Inflammatory macrophage treated with lipopolysaccharide for 1 hour (primary cell): ENCODE measurements around the gene MBD3L4.
A peak's percentile ranks its signal among the peaks of the same experiment; 100 is the strongest.
"Not testable (repeated sequence)": the region's sequence is repeated elsewhere in the genome, so short reads cannot be mapped to it uniquely, and the experiment has no call there.

Source experiments
- DNase-seq, 2 donors: peaks; one replicate each; pipeline ENCODE4 v3.0.0-alpha.2; 2020 to 2022

The MBD3L4 gene

GRCh38 chr19:7040079-7040478 is at the start of gene MBD3L4:
MBD3L4 (minus strand) TSS chr19:7040179; CDS start chr19:7040144, 35 bp downstream.
- DNase-seq: not testable (repeated sequence)

- DNase-seq: no peak
These were observed 49.0 kb upstream of the MBD3L4 start for GRCh38 chr19:7088999-7089398.

GRCh38 chr19:7083076-7083956 is 43.3 kb upstream of the MBD3L4 start:
- no peak for DNase-seq

- no peak for DNase-seq
These were observed 38.0 kb upstream of the MBD3L4 start for GRCh38 chr19:7078008-7078407.

DNA sequence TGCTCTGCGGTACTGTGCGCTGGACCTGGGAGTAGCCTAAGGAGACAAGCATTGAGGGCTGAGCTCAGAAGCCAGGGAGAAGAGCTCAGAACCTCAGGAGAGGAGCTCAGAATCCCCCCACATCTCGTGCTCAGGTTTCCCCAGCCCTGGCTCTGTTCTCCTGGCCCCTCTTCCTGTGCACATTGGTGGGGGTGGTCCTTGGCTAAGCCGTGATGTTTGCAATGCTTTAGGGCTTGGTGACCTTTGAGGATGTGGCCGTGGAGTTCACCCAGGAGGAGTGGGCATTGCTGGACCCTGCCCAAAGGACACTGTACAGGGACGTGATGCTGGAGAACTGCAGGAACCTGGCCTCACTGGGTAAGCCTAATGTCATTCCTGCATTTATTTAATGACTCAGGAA is 36.2 kb upstream of the MBD3L4 start:
- DNase-seq: no peak

- DNase-seq: no peak
These were observed 34.8 kb upstream of the MBD3L4 start for GRCh38 chr19:7074705-7075282.

DNA sequence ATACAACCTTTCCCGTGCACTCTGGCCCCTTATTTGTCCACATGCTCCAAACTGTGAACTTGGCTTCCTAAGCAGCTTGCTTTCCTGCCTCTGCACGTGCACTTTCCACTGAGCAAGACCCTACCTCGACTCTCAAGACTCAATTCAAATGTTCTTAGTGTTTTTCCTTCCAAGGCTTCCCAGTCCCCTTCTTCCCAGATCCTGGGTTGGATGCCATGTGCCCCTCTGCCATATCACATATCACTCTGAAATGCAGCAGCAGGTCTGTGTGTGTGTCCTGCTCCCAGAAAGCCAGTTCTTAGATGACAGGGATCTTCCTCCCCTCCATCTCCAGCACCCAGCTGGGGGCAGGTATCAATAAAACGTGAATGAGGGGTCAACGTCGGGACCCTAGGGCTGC is 32.6 kb upstream of the MBD3L4 start:
- no peak for DNase-seq

GRCh38 chr19:7069904-7070226 is 29.9 kb upstream of the MBD3L4 start:
- no peak for DNase-seq

DNA sequence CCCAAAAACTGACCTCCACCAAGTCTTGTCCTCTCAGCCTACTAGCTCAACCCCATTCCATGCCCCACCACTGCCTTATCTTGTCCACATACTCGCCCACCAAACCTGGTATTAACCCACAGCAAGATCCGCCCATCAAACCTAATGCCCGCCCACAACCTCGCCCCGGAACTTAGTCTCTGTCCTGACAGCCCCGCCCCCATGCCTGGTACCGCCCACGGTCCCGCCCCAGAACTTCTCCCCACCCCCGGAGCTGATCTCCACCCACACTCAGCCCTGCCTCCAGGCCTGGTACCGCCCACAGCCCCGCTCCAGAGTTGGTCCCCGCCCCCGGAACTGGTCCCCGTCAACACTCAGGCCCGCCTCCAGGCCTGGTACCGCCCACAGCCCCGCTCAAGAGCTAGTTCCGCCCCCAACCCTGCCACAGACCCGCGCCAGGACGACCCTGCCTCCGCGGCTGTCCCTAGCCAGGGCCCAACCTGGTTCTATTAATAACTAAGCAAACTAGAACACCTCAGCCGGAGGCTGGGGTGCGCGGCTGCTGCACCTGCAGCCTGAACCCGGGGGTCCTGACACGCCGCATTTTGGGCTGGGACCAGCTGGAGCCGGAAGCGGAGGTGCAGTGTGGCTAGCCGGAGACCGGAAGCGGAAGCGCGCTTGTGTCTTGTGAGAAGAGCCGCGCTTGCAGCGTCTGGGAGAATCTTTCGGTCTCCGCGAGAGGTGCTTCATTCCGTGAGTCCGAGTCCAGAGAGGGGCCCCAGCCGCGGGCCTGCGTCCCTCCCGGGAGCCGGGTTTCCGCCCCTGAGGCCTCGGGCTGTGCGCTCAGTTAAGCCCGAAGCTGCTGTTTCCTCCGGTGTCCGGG is 29.3 kb upstream of the MBD3L4 start, which contains the start of gene ZNF557:
Gene ZNF557 (plus strand): TSS at position 662 of the 862 bp plus-strand sequence. CDS start 5,372 bp downstream, outside the sequence.
- peak; percentile 89 to 96 for DNase-seq

- no peak for DNase-seq
These were observed 28.6 kb upstream of the MBD3L4 start for GRCh38 chr19:7068599-7068998.

DNA sequence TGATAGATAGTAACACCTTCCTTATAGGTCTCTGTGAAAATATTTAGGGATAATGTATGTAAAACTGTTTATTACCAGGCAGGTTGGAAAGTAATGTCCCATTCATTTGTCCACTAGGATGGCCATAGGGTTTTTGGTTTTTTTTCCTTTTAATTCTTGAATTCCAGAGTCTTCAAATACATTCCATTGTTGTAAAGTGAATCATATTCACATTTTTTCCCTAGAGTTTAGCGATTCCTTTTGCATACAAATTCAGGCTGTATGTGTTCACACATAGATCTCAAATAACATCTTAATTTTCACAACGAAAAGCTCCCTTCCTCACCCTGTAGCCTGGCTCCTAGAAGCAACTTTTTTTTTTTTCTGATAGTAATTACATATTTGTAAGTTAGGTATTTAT is 27.7 kb upstream of the MBD3L4 start:
- DNase-seq: no peak

- DNase-seq: not testable (repeated sequence)
These were observed 27.1 kb upstream of the MBD3L4 start for GRCh38 chr19:7067122-7067521.

GRCh38 chr19:7063764-7064418 is 23.9 kb upstream of the MBD3L4 start:
- DNase-seq: no peak

DNA sequence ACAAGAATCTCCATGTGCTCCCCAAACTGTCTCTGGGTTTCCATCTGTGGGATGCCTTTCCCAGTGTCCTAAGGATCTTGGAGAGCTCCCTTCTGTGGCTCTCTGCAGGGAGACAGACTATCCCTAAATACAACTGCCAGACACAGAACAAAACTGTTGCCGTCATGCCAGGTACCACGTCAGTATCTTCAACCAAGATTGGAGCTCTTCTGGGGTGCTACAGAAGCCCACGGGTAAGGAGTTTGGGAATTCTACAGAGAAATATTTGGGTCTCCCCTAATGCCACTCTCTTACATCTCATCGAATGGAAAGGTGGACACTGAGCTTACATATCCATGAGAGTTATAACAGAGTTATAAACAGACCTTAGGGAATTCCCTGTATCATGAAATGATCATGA is 23.4 kb upstream of the MBD3L4 start:
- no peak for DNase-seq

DNA sequence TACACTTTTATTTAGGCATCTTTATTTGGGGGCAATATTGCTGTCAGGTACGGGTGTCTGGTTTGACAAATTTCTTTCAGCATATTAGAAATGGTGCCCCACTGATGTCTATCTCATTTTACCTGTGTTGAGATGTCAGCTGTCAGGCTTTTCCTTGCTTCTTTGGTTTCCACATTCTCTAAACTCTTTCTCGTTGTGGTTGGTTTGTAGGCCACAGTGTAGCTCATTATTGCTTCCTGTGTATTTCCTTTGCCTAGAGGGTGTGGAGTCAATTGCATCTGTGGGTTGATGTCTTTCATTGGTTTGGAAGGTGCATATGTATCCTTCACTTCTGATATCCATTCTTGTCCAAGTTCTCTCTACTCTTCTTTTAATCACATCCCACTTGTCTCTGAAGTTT is 20.0 kb upstream of the MBD3L4 start:
- DNase-seq: not testable (repeated sequence)

DNA sequence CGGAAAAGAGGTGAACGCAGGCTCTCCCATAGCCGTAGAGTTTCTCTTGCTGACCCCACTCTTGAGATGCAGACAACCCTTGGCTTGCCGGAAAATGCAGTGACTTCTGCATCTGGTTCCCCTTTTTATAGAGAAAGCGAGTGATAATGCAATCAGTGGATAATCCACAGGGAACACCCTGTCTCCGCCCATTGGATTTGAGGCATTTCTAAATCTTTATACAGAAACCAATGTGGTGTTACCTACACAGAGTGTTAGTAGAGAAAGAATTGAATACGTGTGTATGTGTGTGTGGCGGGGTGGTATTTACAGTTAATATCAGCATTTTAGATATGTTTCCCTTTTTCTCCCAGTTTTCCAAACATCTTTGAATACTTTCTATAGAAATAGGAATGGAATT is 18.6 kb upstream of the MBD3L4 start, which contains the start of gene MBD3L3:
Gene MBD3L3 (minus strand): TSS at position 101 of the 400 bp plus-strand sequence. CDS start 71 bp downstream, at position 30.
- not testable (repeated sequence) for DNase-seq

DNA sequence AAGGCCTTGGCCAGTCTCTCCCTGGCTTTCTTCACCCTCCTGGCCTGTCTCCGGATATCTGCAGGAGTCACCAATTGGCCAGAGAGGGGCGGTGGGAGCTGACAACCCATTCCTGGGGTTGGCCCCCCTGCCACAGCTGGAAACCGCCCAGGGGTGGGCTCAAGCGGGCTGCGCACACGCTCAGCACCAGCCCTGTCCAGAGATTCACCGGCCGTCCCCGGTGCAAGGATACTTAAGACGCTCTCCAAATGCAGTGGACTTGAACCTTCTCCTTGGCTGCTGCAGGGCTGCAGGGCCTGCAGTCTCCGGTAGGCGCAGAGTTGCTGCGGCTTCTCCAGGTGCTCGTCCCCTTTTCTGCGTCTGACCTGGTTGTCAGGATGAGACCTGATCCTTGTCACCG is 16.4 kb upstream of the MBD3L4 start:
- not testable (repeated sequence) for DNase-seq

GRCh38 chr19:7055679-7056078 is 15.7 kb upstream of the MBD3L4 start:
- not testable (repeated sequence) for DNase-seq

GRCh38 chr19:7054635-7055368 is 14.8 kb upstream of the MBD3L4 start:
- not testable (repeated sequence) for DNase-seq

- DNase-seq: not testable (repeated sequence)
These were observed 12.9 kb upstream of the MBD3L4 start for GRCh38 chr19:7052896-7053295.

DNA sequence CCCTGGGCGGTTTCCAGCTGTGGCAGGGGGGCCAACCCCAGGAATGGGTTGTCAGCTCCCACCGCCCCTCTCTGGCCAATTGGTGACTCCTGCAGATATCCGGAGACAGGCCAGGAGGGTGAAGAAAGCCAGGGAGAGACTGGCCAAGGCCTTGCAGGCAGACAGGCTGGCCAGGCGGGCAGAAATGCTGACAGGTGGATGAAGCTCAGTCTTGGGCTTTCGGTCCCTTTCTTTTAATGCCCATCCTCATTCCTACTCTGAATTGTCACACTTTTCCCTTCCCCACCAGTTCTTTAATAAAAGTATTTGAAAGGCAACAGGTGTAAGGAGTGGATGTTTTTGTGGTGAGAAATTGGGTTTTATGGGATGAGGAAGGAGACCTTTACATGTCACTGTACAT is 11.4 kb upstream of the MBD3L4 start:
- not testable (repeated sequence) for DNase-seq

DNA sequence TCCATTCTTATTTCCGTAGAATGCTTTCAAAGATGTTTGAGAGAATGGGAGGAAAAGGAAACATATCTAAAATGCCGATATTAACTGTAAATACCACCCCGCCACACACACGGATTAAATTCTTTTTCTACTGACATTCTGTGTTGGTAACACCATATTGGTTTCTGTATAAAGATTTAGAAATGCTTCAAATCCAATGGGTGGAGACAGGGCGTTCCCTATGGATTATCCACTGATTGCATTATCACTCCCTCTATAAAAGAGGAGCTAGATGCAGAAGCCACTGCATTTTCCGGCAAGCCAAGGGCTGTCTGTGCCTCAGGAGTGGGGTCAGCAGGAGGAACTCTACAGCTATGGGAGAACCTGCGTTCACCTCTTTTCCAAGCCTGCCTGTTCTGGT is 9.0 kb upstream of the MBD3L4 start, which contains the start of gene MBD3L2:
Gene MBD3L2 (plus strand): TSS at position 301 of the 400 bp plus-strand sequence. CDS start 53 bp downstream, at position 354.
- DNase-seq: not testable (repeated sequence)
